Glutamatergic neuron (in vitro differentiated cells): Measurements from ENCODE around the gene BID. TPM values are rescaled to one million over a fixed set of nuclear protein-coding genes. Genes with fewer than 3 reads are reported as not detected.

ENCODE experiments used
- DNase-seq: peaks from one replicate; pipeline ENCODE4 v3.0.0; 2022
- H3K27ac Mint-ChIP-seq: one replicate; pipeline ENCODE4 v1.8.0; 2020; ENCODE audit warnings: mild to moderate bottlenecking, mixed read lengths, inconsistent platforms; ENCODE audit not compliant: unreplicated experiment
- H3K27me3 Mint-ChIP-seq: one replicate; pipeline ENCODE4 v1.8.0; 2020; ENCODE audit warnings: mild to moderate bottlenecking, moderate library complexity, mixed read lengths, inconsistent platforms; ENCODE audit not compliant: unreplicated experiment
- H3K36me3 Mint-ChIP-seq: one replicate; pipeline ENCODE4 v1.8.0; 2020; ENCODE audit warnings: mild to moderate bottlenecking, mixed read lengths, inconsistent platforms; ENCODE audit not compliant: unreplicated experiment
- H3K4me1 Mint-ChIP-seq: one replicate; pipeline ENCODE4 v1.8.0; 2020; ENCODE audit warnings: mild to moderate bottlenecking, low read depth, mixed read lengths, inconsistent platforms; ENCODE audit not compliant: unreplicated experiment
- H3K4me3 Mint-ChIP-seq: one replicate; pipeline ENCODE4 v1.8.0; 2020; ENCODE audit warnings: mild to moderate bottlenecking, mixed read lengths, inconsistent platforms; ENCODE audit not compliant: unreplicated experiment
- H3K9me3 Mint-ChIP-seq: one replicate; pipeline ENCODE4 v1.8.0; 2020; ENCODE audit warnings: mild to moderate bottlenecking, moderate library complexity, mixed read lengths, inconsistent platforms; ENCODE audit not compliant: unreplicated experiment
- CTCF ChIP-seq: fragments of 200-600 bp; sonication (generic); IDR thresholded peaks from one replicate; pipeline ENCODE4 v1.5.0; 2021; ENCODE audit not compliant: partially characterized antibody, unreplicated experiment
- total RNA-seq: library from RNA; stranded (reverse); fragmentation: NEBNext Ultra II Directional; extraction: Animal tissue kit (Norgen Biotek cat#: 25700); gene quantifications from one replicate; pipeline ENCODE4 v1.2.1, GENCODE V29; 2021; ENCODE audit not compliant: unreplicated experiment

BID gene
- total RNA-seq, 1 donor from 2014 or later: 18.5 TPM

GRCh38 chr22:17804331-17805080, 30.2 kb upstream of the BID start:
- H3K4me3 Mint-ChIP-seq: no peak overlapping the region
- peaks cover 5% of the 10 kb centered on the region for H3K27me3 Mint-ChIP-seq
- H3K36me3 Mint-ChIP-seq: peaks cover 7% of the 10 kb centered on the region
- H3K4me1 Mint-ChIP-seq: peaks cover 12% of the 10 kb centered on the region
- no peak overlapping the region for H3K27ac Mint-ChIP-seq
- DNase-seq: no peak
- TF ChIP-seq CTCF: no peak
- peaks cover 4% of the 10 kb centered on the region for H3K9me3 Mint-ChIP-seq

GRCh38 chr22:17803609-17804270, 29.5 kb upstream of the BID start:
- Mint-ChIP-seq H3K27me3 (peaks cover 5% of the 10 kb centered on the region), H3K4me1 (peaks cover 14% of the 10 kb centered on the region), H3K27ac (no peak overlapping the region), H3K4me3 (no peak overlapping the region), H3K36me3 (peaks cover 7% of the 10 kb centered on the region), H3K9me3 (peaks cover 4% of the 10 kb centered on the region)
- DNase-seq: no peak
- TF ChIP-seq CTCF: no peak

GRCh38 chr22:17802822-17803221, 28.6 kb upstream of the BID start:
- H3K4me3 Mint-ChIP-seq: no peak overlapping the region
- peaks cover 4% of the 10 kb centered on the region for H3K9me3 Mint-ChIP-seq
- H3K4me1 Mint-ChIP-seq: peaks cover 14% of the 10 kb centered on the region
- no peak for TF ChIP-seq CTCF
- no peak for DNase-seq
- peaks cover 7% of the 10 kb centered on the region for H3K36me3 Mint-ChIP-seq
- no peak overlapping the region for H3K27ac Mint-ChIP-seq
- peaks cover 3% of the 10 kb centered on the region for H3K27me3 Mint-ChIP-seq

GRCh38 chr22:17802411-17802810, 28.1 kb upstream of the BID start:
- TF ChIP-seq CTCF: no peak
- Mint-ChIP-seq H3K9me3 (peaks cover 5% of the 10 kb centered on the region), H3K27ac (no peak overlapping the region), H3K4me1 (peaks cover 14% of the 10 kb centered on the region), H3K27me3 (peaks cover 3% of the 10 kb centered on the region), H3K4me3 (no peak overlapping the region), H3K36me3 (peaks cover 7% of the 10 kb centered on the region)
- DNase-seq: no peak
